Endodermal cell (in vitro differentiated cells): ENCODE data around the gene GTPBP1. TPM values are rescaled to one million over a fixed set of nuclear protein-coding genes. Genes with fewer than 3 reads are reported as not detected.

Experiments used
- DNase-seq: peaks from one replicate; pipeline ENCODE4 v3.0.0-alpha.2; 2017
- H3K27ac ChIP-seq: 2 replicates; pipeline ENCODE4 v1.5.1; 2013; ENCODE audit warnings: mild to moderate bottlenecking, low read depth, low read length, moderate library complexity
- H3K27me3 ChIP-seq: 2 replicates; pipeline ENCODE4 v1.6.1; 2013; ENCODE audit warnings: mild to moderate bottlenecking, low read length, moderate library complexity; ENCODE audit not compliant: insufficient read depth, control insufficient read depth, poor library complexity, severe bottlenecking
- H3K36me3 ChIP-seq: 2 replicates; pipeline ENCODE4 v1.7.0; 2013; ENCODE audit warnings: mild to moderate bottlenecking, low read length, moderate library complexity; ENCODE audit not compliant: control insufficient read depth, insufficient read depth
- H3K4me1 ChIP-seq: one replicate; pipeline ENCODE4 v1.7.0; 2013; ENCODE audit warnings: low read length; ENCODE audit not compliant: control insufficient read depth, insufficient read depth
- H3K4me3 ChIP-seq: 2 replicates; pipeline ENCODE4 v1.5.1; 2013; ENCODE audit warnings: mild to moderate bottlenecking, low read length, moderate library complexity
- H3K9ac ChIP-seq: 2 replicates; pipeline ENCODE4 v1.6.1; 2013; ENCODE audit warnings: mild to moderate bottlenecking, low read length, moderate library complexity; ENCODE audit not compliant: poor library complexity, severe bottlenecking; ENCODE audit errors: extremely low read depth
- H3K9me3 ChIP-seq: 2 replicates; pipeline ENCODE4 v1.6.1; 2013; ENCODE audit warnings: mild to moderate bottlenecking, low read length, moderate library complexity; ENCODE audit not compliant: control insufficient read depth
- H3K27ac Mint-ChIP-seq: 2 replicates; pipeline ENCODE4 v1.8.0; 2020; ENCODE audit warnings: mixed read lengths
- H3K27me3 Mint-ChIP-seq: 2 replicates; pipeline ENCODE4 v1.8.0; 2021; ENCODE audit warnings: mild to moderate bottlenecking, mixed read lengths; ENCODE audit not compliant: insufficient read depth
- H3K36me3 Mint-ChIP-seq: 2 replicates; pipeline ENCODE4 v1.8.0; 2020; ENCODE audit warnings: low read depth, mixed read lengths
- H3K4me1 Mint-ChIP-seq: 2 replicates; pipeline ENCODE4 v1.8.0; 2020; ENCODE audit warnings: mixed read lengths
- H3K4me3 Mint-ChIP-seq: 2 replicates; pipeline ENCODE4 v1.8.0; 2020; ENCODE audit warnings: mild to moderate bottlenecking, moderate library complexity, mixed read lengths
- H3K9me3 Mint-ChIP-seq: 2 replicates; pipeline ENCODE4 v1.8.0; 2020; ENCODE audit warnings: mild to moderate bottlenecking, mixed read lengths
- WGBS, 2 experiments: methylation state at CpG; one replicate each; pipeline versions ENCODE4 v1.1.5 to v1.1.7; 2013; ENCODE audit warnings: missing lambda C conversion rate in 2 of 2, mixed read lengths in 1 of 2; ENCODE audit not compliant: insufficient coverage in 1 of 2, insufficient read length in 1 of 2; 5-methylcytosine and 5-hydroxymethylcytosine counted together
- total RNA-seq, 2 donors: library from RNA; stranded (reverse); fragmentation: NEBNext Ultra II Directional in 1 of 2; extraction: Animal tissue kit (Norgen Biotek cat#: 25700) in 1 of 2; gene quantifications; 2 replicates in 1 of 2; 3 replicates in 1 of 2; pipeline ENCODE4 v1.2.1, GENCODE V29; 2021
- TF ChIP-seq, protein P1 (sequence below): fragments of 200-600 bp; sonication (generic); conservative IDR thresholded peaks from 2 replicates; pipeline ENCODE4 v1.5.0; 2021; ENCODE audit warnings: antibody characterized with exemption, mild to moderate bottlenecking

Gene GTPBP1
- total RNA-seq, 2 donors from 2014 or later = 79.0 to 86.1 TPM

DNA sequence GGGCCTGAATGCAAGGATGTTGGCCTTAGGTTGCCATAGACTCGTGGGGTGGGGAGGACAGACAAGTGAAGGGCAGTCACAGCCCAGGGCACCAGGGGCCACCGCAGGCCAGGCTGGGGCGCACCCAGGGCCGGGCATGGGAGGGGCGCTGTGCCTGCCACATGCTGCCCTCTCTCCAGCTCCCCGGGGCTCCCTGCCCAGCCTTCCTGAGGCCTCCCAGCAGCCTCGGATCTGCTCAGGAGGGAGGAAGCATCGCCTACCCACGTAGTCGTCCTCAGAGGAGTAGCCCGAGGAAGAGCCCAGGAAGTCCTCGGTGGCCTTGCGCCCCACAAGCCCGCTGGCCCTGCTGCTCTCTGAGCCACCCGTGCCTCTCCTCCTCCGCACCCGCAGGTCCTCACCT is 44.9 kb downstream of the GTPBP1 start:
- Mint-ChIP-seq H3K27me3 (no peaks in the 10 kb centered on the region), H3K36me3 (peaks cover 33% of the 10 kb centered on the region), H3K9me3 (no peaks in the 10 kb centered on the region), H3K4me3 (no peak overlapping the region), H3K27ac (no peak overlapping the region), H3K4me1 (peaks cover 15% of the 10 kb centered on the region)
- Histone ChIP-seq H3K27me3 (no peaks in the 10 kb centered on the region), H3K9ac (no peak overlapping the region), H3K4me1 (peaks cover 8% of the 10 kb centered on the region), H3K4me3 (no peak overlapping the region), H3K27ac (no peak overlapping the region), H3K9me3 (no peaks in the 10 kb centered on the region), H3K36me3 (peaks cover 39% of the 10 kb centered on the region)
- TF ChIP-seq, protein P1, sequence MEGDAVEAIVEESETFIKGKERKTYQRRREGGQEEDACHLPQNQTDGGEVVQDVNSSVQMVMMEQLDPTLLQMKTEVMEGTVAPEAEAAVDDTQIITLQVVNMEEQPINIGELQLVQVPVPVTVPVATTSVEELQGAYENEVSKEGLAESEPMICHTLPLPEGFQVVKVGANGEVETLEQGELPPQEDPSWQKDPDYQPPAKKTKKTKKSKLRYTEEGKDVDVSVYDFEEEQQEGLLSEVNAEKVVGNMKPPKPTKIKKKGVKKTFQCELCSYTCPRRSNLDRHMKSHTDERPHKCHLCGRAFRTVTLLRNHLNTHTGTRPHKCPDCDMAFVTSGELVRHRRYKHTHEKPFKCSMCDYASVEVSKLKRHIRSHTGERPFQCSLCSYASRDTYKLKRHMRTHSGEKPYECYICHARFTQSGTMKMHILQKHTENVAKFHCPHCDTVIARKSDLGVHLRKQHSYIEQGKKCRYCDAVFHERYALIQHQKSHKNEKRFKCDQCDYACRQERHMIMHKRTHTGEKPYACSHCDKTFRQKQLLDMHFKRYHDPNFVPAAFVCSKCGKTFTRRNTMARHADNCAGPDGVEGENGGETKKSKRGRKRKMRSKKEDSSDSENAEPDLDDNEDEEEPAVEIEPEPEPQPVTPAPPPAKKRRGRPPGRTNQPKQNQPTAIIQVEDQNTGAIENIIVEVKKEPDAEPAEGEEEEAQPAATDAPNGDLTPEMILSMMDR = no peak
- no peak for DNase-seq
- WGBS, 2 experiments = 92 to 95% methylated on average over 14 to 17 of the region's 17 CpGs

DNA sequence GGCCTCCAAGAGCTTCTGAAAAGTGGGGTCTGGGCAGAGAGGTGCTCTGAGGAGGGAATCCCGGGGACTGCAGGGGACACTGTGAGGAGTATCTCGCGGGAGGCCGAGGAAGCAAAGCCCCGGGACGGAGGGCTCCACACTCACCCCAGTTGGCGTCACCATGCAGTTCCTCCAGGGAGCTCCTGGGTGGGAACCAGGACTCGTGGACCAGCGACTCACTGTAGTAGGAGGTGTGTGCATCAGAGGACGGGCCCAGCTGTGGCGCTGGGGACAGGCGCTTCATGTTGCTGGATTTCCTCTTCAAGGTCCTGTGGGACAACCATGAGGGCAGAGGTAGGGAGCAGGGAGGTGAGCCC is 45.3 kb downstream of the GTPBP1 start:
- peaks cover 15% of the 10 kb centered on the region for H3K4me1 Mint-ChIP-seq
- no peaks in the 10 kb centered on the region for H3K9me3 ChIP-seq
- DNase-seq = no peak
- no peaks in the 10 kb centered on the region for H3K27me3 Mint-ChIP-seq
- no peak overlapping the region for H3K4me3 ChIP-seq
- TF ChIP-seq, protein P1 = no peak
- no peaks in the 10 kb centered on the region for H3K9me3 Mint-ChIP-seq
- 94% methylated on average over 6 to 12 of the region's 12 CpGs for WGBS, 2 experiments
- H3K36me3 ChIP-seq = peaks cover 36% of the 10 kb centered on the region
- H3K4me1 ChIP-seq = peaks cover 8% of the 10 kb centered on the region
- no peak overlapping the region for H3K9ac ChIP-seq
- H3K4me3 Mint-ChIP-seq = no peak overlapping the region
- peaks cover 30% of the 10 kb centered on the region for H3K36me3 Mint-ChIP-seq
- no peak overlapping the region for H3K27ac Mint-ChIP-seq
- no peaks in the 10 kb centered on the region for H3K27me3 ChIP-seq
- no peak overlapping the region for H3K27ac ChIP-seq

DNA sequence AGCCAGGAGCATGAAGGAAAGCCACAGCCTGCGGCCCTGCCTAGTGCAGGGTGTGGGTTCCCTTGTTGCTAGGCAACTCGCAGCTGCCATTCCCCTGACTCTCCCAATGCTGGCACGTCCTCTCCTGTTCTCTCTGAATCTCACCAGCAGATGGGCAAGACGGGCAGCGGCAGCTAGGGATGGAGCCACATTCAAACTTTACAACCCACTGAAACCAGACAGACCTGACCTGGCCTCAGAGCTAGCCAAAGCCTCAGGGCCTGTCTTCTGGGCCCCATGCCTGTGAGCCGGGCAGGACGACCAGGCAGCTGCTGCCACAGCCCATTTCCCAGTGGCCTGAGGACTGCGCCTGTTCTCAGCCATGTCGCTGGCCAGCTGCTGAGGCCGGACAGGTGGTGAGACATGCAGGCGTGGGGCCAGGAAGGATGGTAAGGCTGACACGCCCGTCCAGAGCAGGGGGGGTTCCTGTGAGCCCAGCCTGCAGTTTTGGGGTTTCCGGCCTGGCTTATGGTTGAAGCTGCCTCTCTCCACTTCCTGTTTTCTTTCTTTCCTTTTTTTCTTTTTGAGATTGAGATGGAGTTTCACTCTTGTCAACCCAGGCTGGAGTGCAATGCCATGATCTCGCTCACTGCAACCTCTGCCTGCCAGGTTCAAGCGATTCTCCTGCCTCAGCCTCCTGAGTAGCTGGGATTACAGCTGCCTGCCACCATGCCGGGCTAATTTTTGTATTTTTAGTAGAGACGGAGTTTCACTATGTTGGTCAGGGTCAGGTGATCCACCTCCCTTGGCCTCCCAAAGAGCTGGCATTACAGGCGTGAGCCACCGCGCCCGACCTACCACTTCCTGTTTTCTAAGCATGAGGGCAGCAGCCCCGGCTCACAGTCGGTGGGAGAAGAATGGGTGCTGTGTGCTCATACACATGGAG is 45.9 kb downstream of the GTPBP1 start:
- no peaks in the 10 kb centered on the region for H3K9me3 Mint-ChIP-seq
- TF ChIP-seq, protein P1 = no peak
- peaks cover 2% of the 10 kb centered on the region for H3K27me3 ChIP-seq
- H3K36me3 Mint-ChIP-seq = peaks cover 29% of the 10 kb centered on the region
- peaks cover 31% of the 10 kb centered on the region for H3K36me3 ChIP-seq
- no peak overlapping the region for H3K27ac ChIP-seq
- H3K4me1 Mint-ChIP-seq = peaks cover 19% of the 10 kb centered on the region
- WGBS, 2 experiments = 89 to 96% methylated on average over 20 to 24 of the region's 24 CpGs
- H3K4me3 Mint-ChIP-seq = no peak overlapping the region
- no peaks in the 10 kb centered on the region for H3K9me3 ChIP-seq
- peaks cover 2% of the 10 kb centered on the region for H3K27me3 Mint-ChIP-seq
- no peak for DNase-seq
- no peak overlapping the region for H3K4me3 ChIP-seq
- H3K4me1 ChIP-seq = peaks cover 9% of the 10 kb centered on the region
- H3K9ac ChIP-seq = no peak overlapping the region
- no peak overlapping the region for H3K27ac Mint-ChIP-seq
